H1 (cell line): ENCODE results near the gene APH1B.

Experiments
- CEBPB ChIP-seq: IDR thresholded peaks from 2 replicates; pipeline ENCODE4 v1.6.1; 2012; ENCODE audit warnings: low read depth, low read length
- POLR2A ChIP-seq, 2 experiments: IDR thresholded peaks; 1 replicate in 1 of 2; 2 replicates in 1 of 2; pipeline ENCODE4 v1.6.1; 2011; ENCODE audit warnings: low read depth in 2 of 2, low read length in 2 of 2, mild to moderate bottlenecking in 2 of 2; ENCODE audit errors: control extremely low read depth in 1 of 2
- TAF1 ChIP-seq: IDR thresholded peaks from 2 replicates; pipeline ENCODE4 v1.6.1; 2011; ENCODE audit warnings: mild to moderate bottlenecking, low read depth, low read length
- TCF12 ChIP-seq: IDR thresholded peaks from 2 replicates; pipeline ENCODE4 v1.6.1; 2011; ENCODE audit warnings: low read depth, mild to moderate bottlenecking, low read length
- TEAD4 ChIP-seq: IDR thresholded peaks from 2 replicates; pipeline ENCODE4 v1.6.1; 2012; ENCODE audit warnings: low read depth, low read length, inconsistent platforms, mixed read lengths
- ZNF274 ChIP-seq: IDR thresholded peaks from 2 replicates; pipeline ENCODE4 v1.7.0; 2012; ENCODE audit warnings: low read length, borderline replicate concordance; ENCODE audit errors: extremely low read depth
- TF ChIP-seq, protein P1 (sequence below), 3 experiments: IDR thresholded peaks; 1 replicate in 2 of 3; 2 replicates in 1 of 3; pipeline versions ENCODE4 v1.5.1 to v1.6.1; 2011; ENCODE audit warnings: low read length in 3 of 3, mild to moderate bottlenecking in 3 of 3, inconsistent platforms in 2 of 3, low read depth in 1 of 3, moderate library complexity in 1 of 3; ENCODE audit not compliant: insufficient read depth in 1 of 3; ENCODE audit errors: control extremely low read depth in 1 of 3

DNA sequence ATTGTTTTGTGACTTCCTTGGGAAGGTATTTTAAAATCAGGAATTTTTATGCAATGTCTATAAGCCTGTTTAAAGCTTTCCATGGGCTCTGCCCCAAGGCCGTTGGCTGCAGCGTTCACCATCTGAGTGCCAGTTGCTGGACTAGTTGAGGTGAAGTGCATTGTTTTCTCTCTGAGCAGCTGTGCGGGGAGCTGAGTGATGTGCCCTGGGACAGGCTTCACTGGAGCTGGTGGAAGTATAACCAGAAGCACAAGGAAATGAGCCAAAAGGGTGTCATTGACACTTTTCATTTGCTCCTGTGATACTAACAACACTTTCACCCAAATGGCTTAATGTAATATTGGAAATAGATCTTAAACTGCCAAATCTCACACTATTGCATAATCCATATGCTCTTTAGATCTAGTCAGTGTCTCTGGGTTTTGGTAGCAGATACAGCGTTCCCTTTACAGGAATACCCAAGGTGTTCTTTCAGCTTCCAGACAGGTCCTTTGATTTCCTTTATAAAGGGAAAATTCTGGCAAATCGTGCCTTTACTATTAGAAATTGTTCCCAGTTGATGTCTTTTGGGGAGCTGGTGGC is 29.2 kb downstream of the APH1B start:
- TF ChIP-seq POLR2A (IDR thresholded peaks at IDR 0.05; ENCODE audit: control extremely low read depth in 1 of 2, low read depth in 2 of 2, low read length in 2 of 2) = no peak
- no peak for TF ChIP-seq TCF12
- TF ChIP-seq CEBPB = no peak
- TF ChIP-seq, protein P1, sequence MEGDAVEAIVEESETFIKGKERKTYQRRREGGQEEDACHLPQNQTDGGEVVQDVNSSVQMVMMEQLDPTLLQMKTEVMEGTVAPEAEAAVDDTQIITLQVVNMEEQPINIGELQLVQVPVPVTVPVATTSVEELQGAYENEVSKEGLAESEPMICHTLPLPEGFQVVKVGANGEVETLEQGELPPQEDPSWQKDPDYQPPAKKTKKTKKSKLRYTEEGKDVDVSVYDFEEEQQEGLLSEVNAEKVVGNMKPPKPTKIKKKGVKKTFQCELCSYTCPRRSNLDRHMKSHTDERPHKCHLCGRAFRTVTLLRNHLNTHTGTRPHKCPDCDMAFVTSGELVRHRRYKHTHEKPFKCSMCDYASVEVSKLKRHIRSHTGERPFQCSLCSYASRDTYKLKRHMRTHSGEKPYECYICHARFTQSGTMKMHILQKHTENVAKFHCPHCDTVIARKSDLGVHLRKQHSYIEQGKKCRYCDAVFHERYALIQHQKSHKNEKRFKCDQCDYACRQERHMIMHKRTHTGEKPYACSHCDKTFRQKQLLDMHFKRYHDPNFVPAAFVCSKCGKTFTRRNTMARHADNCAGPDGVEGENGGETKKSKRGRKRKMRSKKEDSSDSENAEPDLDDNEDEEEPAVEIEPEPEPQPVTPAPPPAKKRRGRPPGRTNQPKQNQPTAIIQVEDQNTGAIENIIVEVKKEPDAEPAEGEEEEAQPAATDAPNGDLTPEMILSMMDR (IDR thresholded peaks at IDR 0.05; ENCODE audit: control extremely low read depth in 1 of 3, insufficient read depth in 1 of 3, low read depth in 1 of 3, low read length in 3 of 3) = no peak
- no peak for TF ChIP-seq ZNF274
- no peak for TF ChIP-seq TAF1
- no peak for TF ChIP-seq TEAD4
